ENCODE data around the gene TSEN54.

DNA sequence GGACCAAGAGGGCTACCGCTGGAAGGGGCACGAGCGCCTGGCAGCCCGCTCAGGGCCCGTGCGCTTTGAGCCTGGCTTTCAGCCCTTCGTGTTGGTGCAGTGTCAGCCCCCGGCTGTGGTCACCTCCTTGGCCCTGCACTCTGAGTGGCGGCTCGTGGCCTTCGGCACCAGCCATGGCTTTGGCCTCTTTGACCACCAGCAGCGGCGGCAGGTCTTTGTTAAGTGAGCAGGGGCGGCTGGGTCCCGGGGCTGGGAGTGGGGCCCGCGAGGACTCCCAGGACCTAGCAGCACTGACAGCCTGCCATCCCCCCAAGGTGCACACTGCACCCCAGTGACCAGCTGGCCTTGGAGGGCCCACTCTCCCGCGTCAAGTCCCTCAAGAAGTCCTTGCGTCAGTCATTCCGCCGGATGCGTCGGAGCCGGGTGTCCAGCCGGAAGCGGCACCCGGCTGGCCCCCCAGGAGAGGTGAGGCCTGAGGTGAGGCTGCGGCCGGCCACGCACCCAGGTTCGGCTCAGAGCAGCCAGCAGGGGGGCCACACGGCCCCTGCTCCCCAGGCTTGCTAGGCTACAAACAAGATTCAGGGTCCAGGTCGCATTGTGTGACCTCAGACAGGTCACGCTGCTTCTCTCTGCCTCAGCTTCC lies 53.8 kb downstream of the TSEN54 start:
- TF ChIP-seq, protein P1, sequence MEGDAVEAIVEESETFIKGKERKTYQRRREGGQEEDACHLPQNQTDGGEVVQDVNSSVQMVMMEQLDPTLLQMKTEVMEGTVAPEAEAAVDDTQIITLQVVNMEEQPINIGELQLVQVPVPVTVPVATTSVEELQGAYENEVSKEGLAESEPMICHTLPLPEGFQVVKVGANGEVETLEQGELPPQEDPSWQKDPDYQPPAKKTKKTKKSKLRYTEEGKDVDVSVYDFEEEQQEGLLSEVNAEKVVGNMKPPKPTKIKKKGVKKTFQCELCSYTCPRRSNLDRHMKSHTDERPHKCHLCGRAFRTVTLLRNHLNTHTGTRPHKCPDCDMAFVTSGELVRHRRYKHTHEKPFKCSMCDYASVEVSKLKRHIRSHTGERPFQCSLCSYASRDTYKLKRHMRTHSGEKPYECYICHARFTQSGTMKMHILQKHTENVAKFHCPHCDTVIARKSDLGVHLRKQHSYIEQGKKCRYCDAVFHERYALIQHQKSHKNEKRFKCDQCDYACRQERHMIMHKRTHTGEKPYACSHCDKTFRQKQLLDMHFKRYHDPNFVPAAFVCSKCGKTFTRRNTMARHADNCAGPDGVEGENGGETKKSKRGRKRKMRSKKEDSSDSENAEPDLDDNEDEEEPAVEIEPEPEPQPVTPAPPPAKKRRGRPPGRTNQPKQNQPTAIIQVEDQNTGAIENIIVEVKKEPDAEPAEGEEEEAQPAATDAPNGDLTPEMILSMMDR (IDR thresholded peaks at IDR 0.05 in 4 of 5, conservative IDR thresholded peaks at IDR 0.05 in 1 of 5), result no peak
- TF ChIP-seq POLR2A (IDR thresholded peaks at IDR 0.05), result no peak

Measured in gastrocnemius medialis (tissue), 4 donors.